T-helper 22 cell (primary cell): ENCODE measurements around the gene RBM24.

Experiments used
- DNase-seq: peaks from one replicate; pipeline ENCODE4 v3.0.0-alpha.2; 2020; ENCODE audit warnings: low read depth

RBM24 gene

GRCh38 chr6:17281100-17281496 lies at the start of gene RBM24:
Gene RBM24, plus strand, starts transcription at chr6:17281361. Its CDS starts 221 bp downstream, at chr6:17281582.
- no peak for DNase-seq

GRCh38 chr6:17233531-17233930 lies 47.6 kb upstream of the RBM24 start:
- DNase-seq, result no peak

GRCh38 chr6:17237246-17237645 lies 43.9 kb upstream of the RBM24 start:
- no peak for DNase-seq

GRCh38 chr6:17239260-17239659 lies 41.9 kb upstream of the RBM24 start:
- no peak for DNase-seq

- DNase-seq, result no peak
Measured at GRCh38 chr6:17240803-17241500, 40.2 kb upstream of the RBM24 start.

GRCh38 chr6:17242087-17242486 lies 39.1 kb upstream of the RBM24 start:
- no peak for DNase-seq

GRCh38 chr6:17250237-17250636 lies 30.9 kb upstream of the RBM24 start:
- DNase-seq, result no peak

- no peak for DNase-seq
Measured at GRCh38 chr6:17251953-17252352, 29.2 kb upstream of the RBM24 start.

GRCh38 chr6:17258749-17259148 lies 22.4 kb upstream of the RBM24 start:
- no peak for DNase-seq

- no peak for DNase-seq
Measured at GRCh38 chr6:17265570-17265969, 15.6 kb upstream of the RBM24 start.

- DNase-seq, result no peak
Measured at GRCh38 chr6:17267566-17267965, 13.6 kb upstream of the RBM24 start.

- no peak for DNase-seq
Measured at GRCh38 chr6:17268114-17268513, 13.0 kb upstream of the RBM24 start.

- DNase-seq, result no peak
Measured at GRCh38 chr6:17269840-17270239, 11.3 kb upstream of the RBM24 start.

- no peak for DNase-seq
Measured at GRCh38 chr6:17271628-17272027, 9.5 kb upstream of the RBM24 start.

- DNase-seq, result no peak
Measured at GRCh38 chr6:17276766-17277165, 4.4 kb upstream of the RBM24 start.

GRCh38 chr6:17277256-17277655 lies 3.9 kb upstream of the RBM24 start:
- DNase-seq, result no peak

- no peak for DNase-seq
Measured at GRCh38 chr6:17278289-17279063, 2.7 kb upstream of the RBM24 start.

GRCh38 chr6:17280138-17280537 lies 1.0 kb upstream of the RBM24 start:
- DNase-seq, result no peak

GRCh38 chr6:17280552-17281090 lies 540 bp upstream of the RBM24 start:
- DNase-seq, result no peak

GRCh38 chr6:17281497-17282481 lies 628 bp downstream of the RBM24 start:
- DNase-seq, result no peak

GRCh38 chr6:17283074-17283473 lies 1.9 kb downstream of the RBM24 start:
- DNase-seq, result no peak

- no peak for DNase-seq
Measured at GRCh38 chr6:17289630-17290061, 8.5 kb downstream of the RBM24 start.
